A673 (cell line): ENCODE results near the gene PRELP. TPM values are rescaled to one million over a fixed set of nuclear protein-coding genes. Genes with fewer than 3 reads are reported as not detected.
A peak's percentile ranks its signal among the peaks of the same experiment; 100 is the strongest.

ENCODE experiments used
- BruUV-seq: library from RNA; stranded (reverse); fragments of 400-500 nt; replicated peaks from 2 replicates; lab custom pipeline; 2021; lab: Mats Ljungman, UMichigan
- CTCF ChIA-PET: fragments of 300-600 bp; sonication (Branson Sonifier 250); formaldehyde crosslinking; loops from one replicate; lab custom pipeline; 2022; ENCODE audit warnings: antibody characterized with exemption; lab: Charles Lee
- POLR2A ChIA-PET: fragments of 300-600 bp; sonication (Branson Sonifier 250); formaldehyde crosslinking; loops from one replicate; lab custom pipeline; 2022; ENCODE audit warnings: antibody characterized with exemption; ENCODE audit not compliant: low non-redundant PET; lab: Charles Lee
- DNase-seq: peaks from one replicate; pipeline ENCODE4 v3.0.0-alpha.2; 2015; ENCODE audit warnings: low spot score
- H3K27ac ChIP-seq: fragments of 200-600 bp; sonication (generic); 2 replicates; pipeline ENCODE4 v1.5.1; 2016; ENCODE audit warnings: mixed run types, low read depth, mild to moderate bottlenecking, mixed read lengths, antibody characterized with exemption, low read length; ENCODE audit not compliant: poor library complexity, severe bottlenecking
- H3K27me3 ChIP-seq: fragments of 200-600 bp; sonication (generic); replicated peaks from 2 replicates; pipeline ENCODE4 v1.6.1; 2017; ENCODE audit warnings: mixed run types, low read depth, mild to moderate bottlenecking, mixed read lengths, antibody characterized with exemption, low read length; ENCODE audit not compliant: insufficient read depth, poor library complexity
- H3K36me3 ChIP-seq: fragments of 200-600 bp; sonication (generic); 2 replicates; pipeline ENCODE4 v1.6.1; 2016; ENCODE audit warnings: mixed run types, mild to moderate bottlenecking, mixed read lengths, antibody characterized with exemption, low read length; ENCODE audit not compliant: insufficient read depth, poor library complexity, severe bottlenecking
- H3K4me1 ChIP-seq: fragments of 200-600 bp; sonication (generic); 2 replicates; pipeline ENCODE4 v1.6.1; 2017; ENCODE audit warnings: mixed run types, mild to moderate bottlenecking, mixed read lengths, antibody characterized with exemption, low read length; ENCODE audit not compliant: insufficient read depth, poor library complexity, severe bottlenecking
- H3K4me3 ChIP-seq: fragments of 200-600 bp; sonication (generic); 2 replicates; pipeline ENCODE4 v1.5.1; 2016; ENCODE audit warnings: low read depth, mixed run types, mild to moderate bottlenecking, mixed read lengths, low read length; ENCODE audit not compliant: poor library complexity, severe bottlenecking
- H3K9me3 ChIP-seq: fragments of 200-600 bp; sonication (generic); 2 replicates; pipeline ENCODE4 v1.6.1; 2016; ENCODE audit warnings: mixed run types, low read depth, mild to moderate bottlenecking, mixed read lengths, antibody characterized with exemption, low read length; ENCODE audit not compliant: poor library complexity, severe bottlenecking
- CTCF ChIP-seq: fragments of 300-800, 200-600 bp; sonication (generic); conservative IDR thresholded peaks from 2 replicates; pipeline ENCODE4 v1.5.1; 2017; ENCODE audit warnings: low read depth, mild to moderate bottlenecking, antibody characterized with exemption, low read length, moderate library complexity, mixed read lengths
- EZH2 ChIP-seq: fragments of 200-600 bp; sonication (generic); IDR thresholded peaks from 2 replicates; pipeline ENCODE4 v1.6.1; 2017; ENCODE audit warnings: borderline replicate concordance, low read depth, mild to moderate bottlenecking, mixed read lengths, antibody characterized with exemption, low read length; ENCODE audit not compliant: poor library complexity, severe bottlenecking
- intact Hi-C: fragments of 100-400 bp; cut with micrococcal nuclease; formaldehyde crosslinking; loops from one replicate; pipeline ENCODE4 v1.10.0; 2022; ENCODE audit not compliant: unreplicated experiment
- total RNA-seq: library from RNA; stranded (reverse); gene quantifications from 2 replicates; pipeline ENCODE4 v1.2.3, GENCODE V29; 2021

The PRELP gene
- total RNA-seq, 1 experiment from 2014 or later = not detected

DNA sequence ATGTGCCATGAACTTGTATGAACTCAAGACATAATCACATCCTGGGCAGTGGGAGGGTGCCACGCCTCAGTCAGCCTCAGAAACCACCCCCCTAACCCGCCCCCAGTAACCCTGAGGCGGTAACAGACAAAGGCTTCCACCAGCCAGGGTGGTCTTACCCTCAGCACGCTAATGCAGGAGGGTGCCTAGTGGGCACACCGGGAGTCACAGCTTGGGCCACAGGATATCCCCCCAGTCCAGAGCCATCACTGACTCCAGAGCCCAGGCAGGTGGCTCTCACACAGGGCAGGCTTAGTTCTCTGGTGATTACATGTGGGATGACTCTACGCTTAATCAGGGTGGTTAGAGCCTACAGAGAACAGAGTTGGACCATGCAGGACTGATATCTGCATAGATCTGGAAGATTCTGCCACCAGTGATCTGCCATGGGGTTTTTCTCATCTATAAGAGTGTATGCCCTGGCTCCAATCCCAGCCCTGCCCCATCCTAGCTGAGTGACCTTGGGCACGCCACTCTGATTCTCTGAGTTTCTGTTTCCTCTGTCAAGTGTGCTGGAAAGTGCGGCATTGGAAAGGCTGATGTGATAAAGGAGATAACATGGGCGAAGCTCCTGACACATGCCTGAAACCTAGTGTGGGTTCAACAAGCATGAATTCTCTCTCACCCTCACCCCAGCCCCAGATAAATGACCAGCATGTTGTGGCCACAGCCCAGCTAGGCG is 45.6 kb downstream of the PRELP start:
- H3K9me3 ChIP-seq = no peaks in the 10 kb centered on the region
- intact Hi-C loops = no loop called here
- ChIA-PET POLR2A (no interaction called here), CTCF (interaction anchor here (0.5 kb wide), 1 partner anchor 179 kb away, joined by 3 read pairs; no protein-coding TSS in a partner anchor)
- H3K4me3 ChIP-seq = no peak overlapping the region
- no peaks in the 10 kb centered on the region for H3K27me3 ChIP-seq
- H3K36me3 ChIP-seq = no peaks in the 10 kb centered on the region
- no TSS peak for BruUV-seq
- no peak for DNase-seq
- H3K4me1 ChIP-seq = peaks cover 34% of the 10 kb centered on the region
- no peak for TF ChIP-seq CTCF
- TF ChIP-seq EZH2 = no peak
- H3K27ac ChIP-seq = no peak overlapping the region

DNA sequence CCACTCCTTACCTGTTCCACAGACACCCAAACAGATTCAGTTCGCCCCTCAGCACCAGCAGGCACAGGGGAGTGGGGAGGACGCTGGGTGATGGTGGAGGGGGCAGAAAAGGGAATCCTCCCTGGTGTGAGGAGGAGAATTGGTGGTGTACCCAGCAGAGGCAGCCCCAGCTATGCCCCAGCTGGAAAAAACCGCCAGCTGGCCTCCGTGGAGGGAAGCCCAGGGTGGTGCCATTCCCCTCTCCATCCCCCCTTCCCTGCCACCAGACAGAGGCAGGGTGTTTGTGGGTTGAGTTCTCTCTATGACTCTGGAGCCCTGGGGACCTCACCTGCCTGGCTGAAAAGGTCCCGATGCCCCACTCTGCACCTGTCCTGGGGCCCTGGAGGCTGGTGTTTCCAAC is 46.2 kb downstream of the PRELP start:
- Histone ChIP-seq H3K36me3 (no peaks in the 10 kb centered on the region), H3K27ac (peak overlapping the region; percentile 12), H3K9me3 (no peaks in the 10 kb centered on the region), H3K4me3 (no peak overlapping the region), H3K4me1 (peaks cover 34% of the 10 kb centered on the region), H3K27me3 (no peaks in the 10 kb centered on the region)
- POLR2A ChIA-PET = interaction anchor here (0.6 kb wide), 1 partner anchor 986 kb away, joined by 3 read pairs; no protein-coding TSS in a partner anchor
- intact Hi-C loops = no loop called here
- DNase-seq = no peak
- TF ChIP-seq CTCF (no peak), EZH2 (no peak)
- CTCF ChIA-PET = interaction anchor here (0.5 kb wide), 1 partner anchor 180 kb away, joined by 3 read pairs; no protein-coding TSS in a partner anchor
- no TSS peak for BruUV-seq

- intact Hi-C loops = no loop called here
- no peaks in the 10 kb centered on the region for H3K36me3 ChIP-seq
- DNase-seq = peak; percentile 86
- POLR2A ChIA-PET = interaction anchor here (0.6 kb wide), 1 partner anchor 985 kb away, joined by 3 read pairs; no protein-coding TSS in a partner anchor
- peak overlapping the region; percentile 12 for H3K27ac ChIP-seq
- peaks cover 34% of the 10 kb centered on the region for H3K4me1 ChIP-seq
- no peaks in the 10 kb centered on the region for H3K27me3 ChIP-seq
- BruUV-seq = no TSS peak
- H3K9me3 ChIP-seq = no peaks in the 10 kb centered on the region
- TF ChIP-seq EZH2 = no peak
- H3K4me3 ChIP-seq = no peak overlapping the region
- CTCF ChIA-PET = no interaction called here
Observed at GRCh38 chr1:203522237-203522636, 46.6 kb downstream of the PRELP start.
